ENCODE results near the gene TMEM209.

- TF ChIP-seq CTCF (IDR thresholded peaks at IDR 0.05; ENCODE audit: insufficient read depth, low read depth, low read length): no peak
- TF ChIP-seq EZH2 (IDR thresholded peaks at IDR 0.05; ENCODE audit: insufficient read depth, low read length): no peak
These were observed 9.8 kb downstream of the TMEM209 start for GRCh38 chr7:130195396-130195795.

Data from astrocyte (in vitro differentiated cells and primary cell).